ENCODE measurements around the gene SQOR. TPM values are rescaled to one million over a fixed set of nuclear protein-coding genes. Genes with fewer than 3 reads are reported as not detected.

Gene SQOR
- total and polyA plus RNA-seq, 5 donors from 2014 or later, result 47.3 to 160 (median 112) TPM

- Mint-ChIP-seq H3K4me3 (no peak overlapping the region), H3K9me3 (peaks cover 0 to 2% (median 0%) of the 10 kb centered on the region in 7 donors), H3K27me3 (peaks cover 13% of the 10 kb centered on the region), H3K4me1 (no peaks in the 10 kb centered on the region), H3K36me3 (no peaks in the 10 kb centered on the region), H3K27ac (no peak overlapping the region)
- peaks cover 2% of the 10 kb centered on the region for H3K27me3 ChIP-seq (ENCODE audit: control insufficient read depth, insufficient read depth, low read length)
- H3K4me1 ChIP-seq (ENCODE audit: control insufficient read depth, insufficient read depth, low read length, poor library complexity, severe bottlenecking), result no peaks in the 10 kb centered on the region
- no peak for ATAC-seq (ENCODE audit: low read depth in 2 of 2)
- H3K36me3 ChIP-seq (ENCODE audit: control insufficient read depth, insufficient read depth, low read length), result no peaks in the 10 kb centered on the region
- H3K9me3 ChIP-seq (ENCODE audit: control insufficient read depth in 2 of 2, low read length in 2 of 2), result no peaks in the 10 kb centered on the region
- DNase-seq, result no peak
- H3K4me3 ChIP-seq (ENCODE audit: low read depth, low read length), result no peak overlapping the region
- no peak overlapping the region for H3K27ac ChIP-seq (ENCODE audit: insufficient read depth, low read length, poor library complexity, severe bottlenecking)
Observed at GRCh38 chr15:45734260-45734711, 99.5 kb downstream of the SQOR start.

Other genes with a start within 250 kb of the SQOR start
- 0.94 TPM for gene SLC30A4, start 112.3 kb upstream of the SQOR start, total RNA-seq
- gene SLC30A4, start 112.3 kb upstream of the SQOR start, polyA plus RNA-seq, result under 1 TPM; 0.19 to 0.52 (median 0.36) TPM
- 66.3 TPM for gene BLOC1S6, start 47.6 kb upstream of the SQOR start, total RNA-seq
- gene BLOC1S6, start 47.6 kb upstream of the SQOR start, polyA plus RNA-seq, result 10 to 100 TPM; 37.9 to 53.1 (median 46.3) TPM

All from CD4-positive, CD25-positive, alpha-beta regulatory T cell (primary cell).